Measurements from ENCODE around the gene UGT8. TPM values are rescaled to one million over a fixed set of nuclear protein-coding genes. Genes with fewer than 3 reads are reported as not detected.

UGT8 gene
- total and polyA plus RNA-seq, 4 donors: not detected

DNA sequence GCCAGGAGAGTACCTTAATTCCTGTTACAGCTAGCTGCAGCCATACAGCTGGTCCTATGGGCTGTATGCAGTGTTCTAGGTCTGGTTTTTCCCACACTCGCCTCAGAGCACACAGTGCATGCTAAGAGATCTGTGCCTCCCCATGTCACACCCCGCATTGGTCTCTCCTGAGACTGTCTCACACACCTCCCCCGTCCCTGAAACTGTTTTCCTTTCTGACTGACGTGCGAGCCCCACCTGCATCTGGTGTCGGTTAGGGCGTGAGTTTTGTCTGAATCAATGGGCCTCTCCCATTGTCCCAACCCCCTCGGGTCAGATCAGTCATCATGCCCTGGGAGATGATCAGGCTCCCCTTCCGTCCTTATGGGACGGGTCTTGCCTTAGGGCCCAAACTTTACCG lies 3.4 kb upstream of the UGT8 start:
- no peak for DNase-seq (ENCODE audit: low spot score)
- whole genome bisulfite sequencing: 85% methylated on average over 11 of the region's 11 CpGs
- Histone ChIP-seq H3K9me3 (ENCODE audit: control insufficient read depth in 4 of 4, low read length in 3 of 4) (no peaks in the 10 kb centered on the region), H3K4me3 (ENCODE audit: low read depth in 1 of 3, low read length in 3 of 3) (no peak overlapping the region), H3K9ac (ENCODE audit: low read depth in 1 of 2, low read length in 2 of 2) (no peak overlapping the region), H3K27ac (ENCODE audit: low read depth in 1 of 2, low read length in 2 of 2) (no peak overlapping the region), H3K4me1 (ENCODE audit: control insufficient read depth in 4 of 4, insufficient read depth in 4 of 4, low read length in 3 of 4) (peaks cover 3 to 19% (median 10%) of the 10 kb centered on the region in 4 donors), H3K36me3 (ENCODE audit: control insufficient read depth in 4 of 4, insufficient read depth in 3 of 4, low read depth in 1 of 4, low read length in 3 of 4) (no peaks in the 10 kb centered on the region), H3K27me3 (ENCODE audit: control insufficient read depth in 4 of 4, insufficient read depth in 4 of 4, low read length in 3 of 4) (peaks cover 0 to 8% (median 5%) of the 10 kb centered on the region in 4 donors)
- TF ChIP-seq FOXA2 (IDR thresholded peaks at IDR 0.05) (no peak), NR2F2 (IDR thresholded peaks at IDR 0.05) (no peak), YY1 (IDR thresholded peaks at IDR 0.05) (no peak), GABPA (IDR thresholded peaks at IDR 0.05 in 1 of 2, conservative IDR thresholded peaks at IDR 0.05 in 1 of 2) (no peak), RAD21 (IDR thresholded peaks at IDR 0.05) (no peak), HNF4G (IDR thresholded peaks at IDR 0.05) (no peak), TAF1 (conservative IDR thresholded peaks at IDR 0.05) (no peak), FOXA1 (IDR thresholded peaks at IDR 0.05) (no peak), HNF4A (conservative IDR thresholded peaks at IDR 0.05) (no peak), SP1 (IDR thresholded peaks at IDR 0.05) (no peak)
- TF ChIP-seq, protein P1, sequence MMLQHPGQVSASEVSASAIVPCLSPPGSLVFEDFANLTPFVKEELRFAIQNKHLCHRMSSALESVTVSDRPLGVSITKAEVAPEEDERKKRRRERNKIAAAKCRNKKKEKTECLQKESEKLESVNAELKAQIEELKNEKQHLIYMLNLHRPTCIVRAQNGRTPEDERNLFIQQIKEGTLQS (IDR thresholded peaks at IDR 0.05): no peak
- TF ChIP-seq, protein P2, sequence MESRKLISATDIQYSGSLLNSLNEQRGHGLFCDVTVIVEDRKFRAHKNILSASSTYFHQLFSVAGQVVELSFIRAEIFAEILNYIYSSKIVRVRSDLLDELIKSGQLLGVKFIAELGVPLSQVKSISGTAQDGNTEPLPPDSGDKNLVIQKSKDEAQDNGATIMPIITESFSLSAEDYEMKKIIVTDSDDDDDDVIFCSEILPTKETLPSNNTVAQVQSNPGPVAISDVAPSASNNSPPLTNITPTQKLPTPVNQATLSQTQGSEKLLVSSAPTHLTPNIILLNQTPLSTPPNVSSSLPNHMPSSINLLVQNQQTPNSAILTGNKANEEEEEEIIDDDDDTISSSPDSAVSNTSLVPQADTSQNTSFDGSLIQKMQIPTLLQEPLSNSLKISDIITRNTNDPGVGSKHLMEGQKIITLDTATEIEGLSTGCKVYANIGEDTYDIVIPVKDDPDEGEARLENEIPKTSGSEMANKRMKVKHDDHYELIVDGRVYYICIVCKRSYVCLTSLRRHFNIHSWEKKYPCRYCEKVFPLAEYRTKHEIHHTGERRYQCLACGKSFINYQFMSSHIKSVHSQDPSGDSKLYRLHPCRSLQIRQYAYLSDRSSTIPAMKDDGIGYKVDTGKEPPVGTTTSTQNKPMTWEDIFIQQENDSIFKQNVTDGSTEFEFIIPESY (IDR thresholded peaks at IDR 0.05): no peak
- TF ChIP-seq, protein P3, sequence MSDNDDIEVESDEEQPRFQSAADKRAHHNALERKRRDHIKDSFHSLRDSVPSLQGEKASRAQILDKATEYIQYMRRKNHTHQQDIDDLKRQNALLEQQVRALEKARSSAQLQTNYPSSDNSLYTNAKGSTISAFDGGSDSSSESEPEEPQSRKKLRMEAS (IDR thresholded peaks at IDR 0.05): no peak
- TF ChIP-seq, protein P4, sequence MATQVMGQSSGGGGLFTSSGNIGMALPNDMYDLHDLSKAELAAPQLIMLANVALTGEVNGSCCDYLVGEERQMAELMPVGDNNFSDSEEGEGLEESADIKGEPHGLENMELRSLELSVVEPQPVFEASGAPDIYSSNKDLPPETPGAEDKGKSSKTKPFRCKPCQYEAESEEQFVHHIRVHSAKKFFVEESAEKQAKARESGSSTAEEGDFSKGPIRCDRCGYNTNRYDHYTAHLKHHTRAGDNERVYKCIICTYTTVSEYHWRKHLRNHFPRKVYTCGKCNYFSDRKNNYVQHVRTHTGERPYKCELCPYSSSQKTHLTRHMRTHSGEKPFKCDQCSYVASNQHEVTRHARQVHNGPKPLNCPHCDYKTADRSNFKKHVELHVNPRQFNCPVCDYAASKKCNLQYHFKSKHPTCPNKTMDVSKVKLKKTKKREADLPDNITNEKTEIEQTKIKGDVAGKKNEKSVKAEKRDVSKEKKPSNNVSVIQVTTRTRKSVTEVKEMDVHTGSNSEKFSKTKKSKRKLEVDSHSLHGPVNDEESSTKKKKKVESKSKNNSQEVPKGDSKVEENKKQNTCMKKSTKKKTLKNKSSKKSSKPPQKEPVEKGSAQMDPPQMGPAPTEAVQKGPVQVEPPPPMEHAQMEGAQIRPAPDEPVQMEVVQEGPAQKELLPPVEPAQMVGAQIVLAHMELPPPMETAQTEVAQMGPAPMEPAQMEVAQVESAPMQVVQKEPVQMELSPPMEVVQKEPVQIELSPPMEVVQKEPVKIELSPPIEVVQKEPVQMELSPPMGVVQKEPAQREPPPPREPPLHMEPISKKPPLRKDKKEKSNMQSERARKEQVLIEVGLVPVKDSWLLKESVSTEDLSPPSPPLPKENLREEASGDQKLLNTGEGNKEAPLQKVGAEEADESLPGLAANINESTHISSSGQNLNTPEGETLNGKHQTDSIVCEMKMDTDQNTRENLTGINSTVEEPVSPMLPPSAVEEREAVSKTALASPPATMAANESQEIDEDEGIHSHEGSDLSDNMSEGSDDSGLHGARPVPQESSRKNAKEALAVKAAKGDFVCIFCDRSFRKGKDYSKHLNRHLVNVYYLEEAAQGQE (IDR thresholded peaks at IDR 0.05): no peak
- TF ChIP-seq, protein P5, sequence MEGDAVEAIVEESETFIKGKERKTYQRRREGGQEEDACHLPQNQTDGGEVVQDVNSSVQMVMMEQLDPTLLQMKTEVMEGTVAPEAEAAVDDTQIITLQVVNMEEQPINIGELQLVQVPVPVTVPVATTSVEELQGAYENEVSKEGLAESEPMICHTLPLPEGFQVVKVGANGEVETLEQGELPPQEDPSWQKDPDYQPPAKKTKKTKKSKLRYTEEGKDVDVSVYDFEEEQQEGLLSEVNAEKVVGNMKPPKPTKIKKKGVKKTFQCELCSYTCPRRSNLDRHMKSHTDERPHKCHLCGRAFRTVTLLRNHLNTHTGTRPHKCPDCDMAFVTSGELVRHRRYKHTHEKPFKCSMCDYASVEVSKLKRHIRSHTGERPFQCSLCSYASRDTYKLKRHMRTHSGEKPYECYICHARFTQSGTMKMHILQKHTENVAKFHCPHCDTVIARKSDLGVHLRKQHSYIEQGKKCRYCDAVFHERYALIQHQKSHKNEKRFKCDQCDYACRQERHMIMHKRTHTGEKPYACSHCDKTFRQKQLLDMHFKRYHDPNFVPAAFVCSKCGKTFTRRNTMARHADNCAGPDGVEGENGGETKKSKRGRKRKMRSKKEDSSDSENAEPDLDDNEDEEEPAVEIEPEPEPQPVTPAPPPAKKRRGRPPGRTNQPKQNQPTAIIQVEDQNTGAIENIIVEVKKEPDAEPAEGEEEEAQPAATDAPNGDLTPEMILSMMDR (IDR thresholded peaks at IDR 0.05; ENCODE audit: low read depth, low read length, missing input control): no peak

DNA sequence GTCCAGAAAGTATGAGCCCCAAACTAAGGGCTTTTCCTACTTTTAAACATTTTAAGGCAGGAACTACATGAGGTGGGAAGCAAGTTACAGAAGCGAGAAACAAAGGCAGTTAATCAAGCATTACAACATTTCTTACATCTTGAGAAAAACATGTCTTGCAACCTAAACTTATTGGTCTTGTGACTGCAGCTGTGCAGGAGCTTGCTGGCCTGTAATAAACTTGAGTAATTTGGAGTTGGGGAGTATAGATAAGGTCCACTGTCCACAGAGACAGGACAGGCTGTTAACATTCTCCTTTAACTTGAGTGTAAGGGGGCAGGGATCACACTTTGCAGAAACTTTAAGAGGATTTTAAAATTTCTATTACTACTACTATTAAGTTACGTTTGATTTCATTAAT lies 2.7 kb upstream of the UGT8 start:
- H3K27me3 ChIP-seq (ENCODE audit: control insufficient read depth in 4 of 4, insufficient read depth in 4 of 4, low read length in 3 of 4): peaks cover 0 to 8% (median 5%) of the 10 kb centered on the region in 4 donors
- 76% methylated on average over 2 of the region's 2 CpGs for WGBS
- H3K4me1 ChIP-seq (ENCODE audit: control insufficient read depth in 4 of 4, insufficient read depth in 4 of 4, low read length in 3 of 4): peaks cover 3 to 19% (median 10%) of the 10 kb centered on the region in 4 donors
- H3K27ac ChIP-seq (ENCODE audit: low read depth in 1 of 2, low read length in 2 of 2): no peak overlapping the region
- no peak overlapping the region for H3K9ac ChIP-seq (ENCODE audit: low read depth in 1 of 2, low read length in 2 of 2)
- no peak overlapping the region for H3K4me3 ChIP-seq (ENCODE audit: low read depth in 1 of 3, low read length in 3 of 3)
- TF ChIP-seq SP1 (IDR thresholded peaks at IDR 0.05) (no peak), NR2F2 (IDR thresholded peaks at IDR 0.05) (no peak), HNF4G (IDR thresholded peaks at IDR 0.05) (no peak)
- TF ChIP-seq, protein P3 (IDR thresholded peaks at IDR 0.05): no peak
- H3K36me3 ChIP-seq (ENCODE audit: control insufficient read depth in 4 of 4, insufficient read depth in 3 of 4, low read depth in 1 of 4, low read length in 3 of 4): no peaks in the 10 kb centered on the region
- H3K9me3 ChIP-seq (ENCODE audit: control insufficient read depth in 4 of 4, low read length in 3 of 4): no peaks in the 10 kb centered on the region
- DNase-seq (ENCODE audit: low spot score): no peak

Data from liver (tissue), 9 donors.